ENCODE data around the gene CAB39L.
"Not testable (repeated sequence)": the region's sequence is repeated elsewhere in the genome, so short reads cannot be mapped to it uniquely, and the experiment has no call there.

Gene CAB39L

DNA sequence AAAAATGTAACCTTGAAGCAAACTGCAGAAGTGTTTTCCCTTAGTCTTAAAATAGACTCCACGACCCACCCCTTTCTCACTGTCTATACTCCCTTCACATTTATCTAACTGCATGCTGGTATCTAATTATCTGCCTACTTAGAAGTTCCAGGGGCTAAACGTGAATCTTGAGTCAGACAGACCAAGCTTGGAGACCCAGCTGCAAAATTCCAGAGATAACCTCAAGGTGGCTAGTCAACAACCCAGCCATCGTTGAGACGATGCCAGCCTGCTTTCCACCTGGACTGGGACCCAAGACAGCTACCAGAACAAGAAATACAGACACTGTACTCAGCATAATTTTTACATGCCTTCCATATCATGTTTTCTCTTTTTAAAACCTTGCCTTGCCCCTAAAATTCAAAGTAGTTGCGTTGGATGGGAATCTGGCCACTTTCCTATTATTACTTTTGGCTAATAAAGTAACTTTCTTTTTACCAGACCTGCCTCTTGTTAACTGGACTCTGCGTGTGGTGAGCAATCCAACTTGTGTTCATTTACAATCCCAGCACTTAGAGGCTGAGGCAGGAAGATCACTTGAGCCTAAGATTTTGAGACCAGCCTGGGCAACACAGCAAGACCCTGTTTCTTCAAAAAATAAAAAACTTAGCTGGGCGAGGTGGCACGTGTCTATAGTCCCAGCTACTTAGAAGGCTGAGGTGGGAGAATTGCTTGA is 113.9 kb downstream of the CAB39L start:
- Histone ChIP-seq H3K27me3 (no peaks in the 10 kb centered on the region), H3K36me3 (no peaks in the 10 kb centered on the region), H3K4me3 (ENCODE audit: low read depth in 1 of 2, low read length in 1 of 2) (no peak overlapping the region), H3K9me3 (no peaks in the 10 kb centered on the region), H3K27ac (no peak overlapping the region), H3K4me1 (ENCODE audit: control insufficient read depth in 1 of 2, insufficient read depth in 1 of 2, low read depth in 1 of 2, low read length in 1 of 2) (no peaks in the 10 kb centered on the region)
- no peak for TF ChIP-seq CTCF (IDR thresholded peaks at IDR 0.05)

GRCh38 chr13:49327145-49327544 is 116.7 kb downstream of the CAB39L start:
- H3K27me3 ChIP-seq = not testable (repeated sequence)

GRCh38 chr13:49326222-49326917 is 117.5 kb downstream of the CAB39L start:
- no peak overlapping the region for H3K4me3 ChIP-seq (ENCODE audit: low read depth in 1 of 2, low read length in 1 of 2)
- H3K27me3 ChIP-seq = no peaks in the 10 kb centered on the region
- H3K4me1 ChIP-seq (ENCODE audit: control insufficient read depth in 1 of 2, insufficient read depth in 1 of 2, low read depth in 1 of 2, low read length in 1 of 2) = no peaks in the 10 kb centered on the region
- TF ChIP-seq CTCF (IDR thresholded peaks at IDR 0.05) = no peak
- no peak overlapping the region for H3K27ac ChIP-seq
- H3K9me3 ChIP-seq = no peaks in the 10 kb centered on the region
- H3K36me3 ChIP-seq = no peaks in the 10 kb centered on the region

More at GRCh38 chr13:49327145-49327544, 116.7 kb downstream of the CAB39L start:
- H3K4me1 ChIP-seq (ENCODE audit: control insufficient read depth in 1 of 2, insufficient read depth in 1 of 2, low read depth in 1 of 2, low read length in 1 of 2); H3K4me3 ChIP-seq (ENCODE audit: low read depth in 1 of 2, low read length in 1 of 2); H3K9me3 ChIP-seq; H3K36me3 ChIP-seq; H3K27ac ChIP-seq: not testable (repeated sequence)

GRCh38 chr13:49323344-49323743 is 120.5 kb downstream of the CAB39L start:
- no peaks in the 10 kb centered on the region for H3K9me3 ChIP-seq
- H3K27me3 ChIP-seq = no peaks in the 10 kb centered on the region
- H3K36me3 ChIP-seq = no peaks in the 10 kb centered on the region
- no peak for TF ChIP-seq CTCF (IDR thresholded peaks at IDR 0.05)
- no peaks in the 10 kb centered on the region for H3K4me1 ChIP-seq (ENCODE audit: control insufficient read depth in 1 of 2, insufficient read depth in 1 of 2, low read depth in 1 of 2, low read length in 1 of 2)
- no peak overlapping the region for H3K4me3 ChIP-seq (ENCODE audit: low read depth in 1 of 2, low read length in 1 of 2)
- no peak overlapping the region for H3K27ac ChIP-seq

DNA sequence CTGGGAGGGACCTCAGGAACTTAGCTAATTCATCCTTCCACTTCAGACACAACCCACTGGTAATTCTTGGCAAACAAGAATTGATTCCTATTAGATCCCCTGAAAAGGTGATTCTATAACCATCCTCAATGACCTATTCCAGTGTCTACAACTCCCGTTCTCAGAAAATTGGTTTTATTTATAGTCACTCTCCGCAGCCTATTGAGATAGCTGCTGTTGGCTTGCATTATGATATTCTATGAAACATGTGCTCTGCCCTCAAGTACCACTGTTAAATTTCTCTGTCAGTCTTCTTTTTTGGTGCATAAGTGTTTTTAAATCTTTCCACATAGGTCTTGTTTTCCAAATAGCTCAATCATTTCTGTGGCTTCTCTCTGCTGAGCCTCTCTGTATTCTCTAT is 121.2 kb downstream of the CAB39L start:
- Histone ChIP-seq H3K27me3 (no peaks in the 10 kb centered on the region), H3K4me1 (ENCODE audit: control insufficient read depth in 1 of 2, insufficient read depth in 1 of 2, low read depth in 1 of 2, low read length in 1 of 2) (no peaks in the 10 kb centered on the region), H3K27ac (no peak overlapping the region), H3K36me3 (no peaks in the 10 kb centered on the region), H3K9me3 (no peaks in the 10 kb centered on the region), H3K4me3 (ENCODE audit: low read depth in 1 of 2, low read length in 1 of 2) (no peak overlapping the region)
- no peak for TF ChIP-seq CTCF (IDR thresholded peaks at IDR 0.05)

GRCh38 chr13:49320975-49321374 is 122.9 kb downstream of the CAB39L start:
- Histone ChIP-seq H3K27ac (no peak overlapping the region), H3K27me3 (no peaks in the 10 kb centered on the region), H3K4me3 (ENCODE audit: low read depth in 1 of 2, low read length in 1 of 2) (no peak overlapping the region), H3K9me3 (no peaks in the 10 kb centered on the region), H3K36me3 (no peaks in the 10 kb centered on the region), H3K4me1 (ENCODE audit: control insufficient read depth in 1 of 2, insufficient read depth in 1 of 2, low read depth in 1 of 2, low read length in 1 of 2) (no peaks in the 10 kb centered on the region)
- no peak for TF ChIP-seq CTCF (IDR thresholded peaks at IDR 0.05)

Measured in neutrophil (primary cell).